ENCODE measurements around the gene KMO. TPM values are rescaled to one million over a fixed set of nuclear protein-coding genes. Genes with fewer than 3 reads are reported as not detected.
A peak's percentile ranks its signal among the peaks of the same experiment; 100 is the strongest.

The KMO gene
- total RNA-seq, 1 experiment from 2014 or later = 0.14 TPM

DNA sequence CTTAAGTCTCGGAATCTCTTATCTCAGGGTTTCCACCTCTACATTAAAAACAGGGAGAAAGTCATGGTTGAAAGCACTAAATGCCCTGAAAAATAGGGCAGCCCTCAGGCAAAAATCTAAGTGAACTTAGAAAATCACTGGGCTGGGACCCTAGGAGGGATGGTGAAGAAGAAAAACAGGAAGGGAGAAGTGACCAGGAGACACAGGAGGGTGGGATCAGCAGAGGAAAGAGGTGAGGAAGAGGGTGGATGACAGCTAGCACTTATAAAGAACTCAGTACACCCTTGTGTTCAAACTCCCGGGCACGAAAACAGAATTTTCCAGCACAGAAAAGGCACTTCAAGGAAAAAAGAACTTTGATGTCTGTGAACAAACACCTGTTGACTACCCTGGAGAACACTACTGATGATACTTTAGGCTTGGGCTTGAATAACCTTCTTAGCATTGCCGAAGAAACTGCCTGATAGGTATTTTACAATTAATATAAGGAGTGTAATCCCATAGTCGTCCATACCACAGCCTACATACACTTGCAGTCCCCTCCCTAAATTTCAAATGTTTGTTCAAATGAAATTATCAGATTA, 106.0 kb downstream of the KMO start:
- Histone ChIP-seq H3K27me3 (ENCODE audit: control insufficient read depth, insufficient read depth, low read length) (no peaks in the 10 kb centered on the region; the same call in 1 of the 2 replicates), H3K36me3 (replicated peaks; ENCODE audit: control insufficient read depth, insufficient read depth, low read length) (peaks cover 4% of the 10 kb centered on the region), H3K4me3 (ENCODE audit: insufficient read depth, low read depth, low read length) (peak overlapping the region; percentile 22)
- DNase-seq = no peak

DNA sequence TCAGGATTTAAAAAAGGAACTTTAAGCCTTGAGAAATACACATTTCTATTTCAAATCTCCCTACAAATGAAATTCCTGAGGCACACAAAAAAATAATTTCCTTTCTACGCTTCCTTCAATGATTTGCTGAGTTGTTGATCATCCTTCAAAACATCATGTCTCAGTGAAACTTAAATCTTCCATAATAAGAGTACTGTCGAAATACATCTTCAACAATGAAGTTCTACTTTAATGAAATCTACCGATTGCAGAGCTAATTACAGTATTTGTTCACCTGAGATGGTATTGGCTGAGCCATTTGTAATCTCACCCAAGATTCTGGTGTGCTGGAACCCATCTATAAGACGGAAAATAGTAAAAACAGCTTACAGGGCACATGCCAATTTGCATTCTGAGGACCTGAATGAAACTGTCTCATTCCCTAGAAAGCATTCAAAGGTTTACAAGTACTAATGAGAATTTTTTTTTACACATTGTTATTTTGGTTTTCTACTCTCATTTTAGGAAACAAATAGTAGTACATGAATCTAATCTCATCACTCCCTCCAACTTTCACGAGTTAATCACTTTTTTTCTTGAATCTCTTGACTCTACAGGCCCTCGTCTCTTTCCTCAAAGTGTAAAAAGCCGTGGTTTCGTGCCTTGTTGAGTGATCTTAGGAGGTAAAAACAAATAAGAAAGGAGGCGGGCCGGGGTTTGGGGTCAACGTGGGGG, 106.9 kb downstream of the KMO start:
- no peaks in the 10 kb centered on the region; the same call in 1 of the 2 replicates for H3K27me3 ChIP-seq (ENCODE audit: control insufficient read depth, insufficient read depth, low read length)

DNA sequence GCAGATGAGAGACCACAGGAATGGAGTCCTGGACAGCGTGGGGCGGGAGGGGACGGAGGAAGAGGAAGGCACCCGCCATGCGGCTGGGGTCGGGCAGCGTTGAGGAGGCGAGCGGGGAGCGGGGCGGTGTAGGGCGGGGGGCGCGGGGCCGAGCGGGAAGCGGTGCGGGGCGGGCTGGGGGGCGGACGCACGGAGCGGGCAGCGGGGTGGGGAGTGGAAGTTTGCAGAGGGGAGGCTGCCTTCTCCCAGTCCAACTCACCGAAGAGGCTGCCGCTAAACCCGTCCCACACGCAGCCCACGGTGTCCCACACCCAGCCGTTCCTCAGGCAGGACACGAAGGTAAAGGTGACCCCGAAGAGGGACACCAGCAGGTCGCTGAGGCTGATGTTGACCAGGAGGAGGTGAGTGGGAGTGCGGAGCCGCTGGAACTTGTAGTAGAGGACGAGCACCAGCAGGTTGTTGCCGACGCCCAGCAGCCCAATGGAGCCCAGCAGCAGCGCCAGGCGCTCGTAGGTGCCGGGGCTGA, 107.5 kb downstream of the KMO start:
- DNase-seq = peak; percentile 71
- Histone ChIP-seq H3K27me3 (ENCODE audit: control insufficient read depth, insufficient read depth, low read length) (no peaks in the 10 kb centered on the region; the same call in 1 of the 2 replicates), H3K36me3 (replicated peaks; ENCODE audit: control insufficient read depth, insufficient read depth, low read length) (peaks cover 4% of the 10 kb centered on the region), H3K4me3 (ENCODE audit: insufficient read depth, low read depth, low read length) (peak overlapping the region; percentile 99)

More for the DNA sequence above, 106.9 kb downstream of the KMO start:
- H3K4me3 ChIP-seq (ENCODE audit: insufficient read depth, low read depth, low read length) = peak overlapping the region; percentile 99
- peaks cover 4% of the 10 kb centered on the region for H3K36me3 ChIP-seq (replicated peaks; ENCODE audit: control insufficient read depth, insufficient read depth, low read length)
- no peak for DNase-seq

DNA sequence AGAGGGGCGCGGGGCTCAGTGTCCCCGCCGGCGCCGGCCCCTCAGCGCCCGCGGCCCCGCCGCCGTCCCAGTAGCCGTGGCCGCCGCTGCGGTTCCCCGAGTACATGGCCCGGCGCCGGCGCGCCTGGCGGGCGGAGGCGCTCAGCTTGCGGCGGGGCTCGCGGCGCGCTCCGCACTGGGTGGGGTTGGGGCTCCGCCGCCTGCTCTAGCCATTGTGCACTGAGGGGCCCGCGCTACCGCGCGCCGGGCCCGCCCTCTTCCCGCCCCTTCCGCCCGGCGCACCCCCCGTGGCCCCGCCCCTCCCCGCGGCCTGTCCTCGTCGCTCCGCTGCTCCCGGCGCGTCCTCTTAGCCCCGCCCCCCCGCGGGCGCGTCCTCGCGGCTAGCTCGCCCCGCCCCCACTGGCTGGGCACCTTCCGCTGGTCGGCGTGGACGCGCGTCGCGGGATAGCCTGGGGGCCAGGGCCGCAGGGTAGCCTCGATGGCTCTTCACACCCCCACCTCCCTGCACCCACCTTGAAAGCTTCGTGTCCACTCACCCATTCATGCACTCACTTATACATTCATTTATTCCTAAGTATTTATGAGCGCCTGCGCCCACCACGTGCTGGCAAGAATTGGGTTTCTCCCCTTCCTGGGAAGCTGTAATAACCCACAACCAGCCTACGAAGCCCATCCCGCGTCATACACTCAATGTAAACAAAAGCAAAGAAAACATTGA, 108.1 kb downstream of the KMO start, which contains the start of the genes CHML and OPN3:
Gene CHML, minus strand, starts transcription at position 221 of the 718 bp plus-strand sequence. CDS start 4,603 bp downstream, outside the sequence.
Gene OPN3, minus strand, starts transcription at position 221 of the 718 bp plus-strand sequence. Its CDS starts 115 bp downstream, at position 106.
- no peaks in the 10 kb centered on the region; the same call in 1 of the 2 replicates for H3K27me3 ChIP-seq (ENCODE audit: control insufficient read depth, insufficient read depth, low read length)
- H3K36me3 ChIP-seq (replicated peaks; ENCODE audit: control insufficient read depth, insufficient read depth, low read length) = peaks cover 3% of the 10 kb centered on the region
- peak within 1 kb of the TSS; percentile 99 for H3K4me3 ChIP-seq (ENCODE audit: insufficient read depth, low read depth, low read length)
- DNase-seq = peak; percentile 97

DNA sequence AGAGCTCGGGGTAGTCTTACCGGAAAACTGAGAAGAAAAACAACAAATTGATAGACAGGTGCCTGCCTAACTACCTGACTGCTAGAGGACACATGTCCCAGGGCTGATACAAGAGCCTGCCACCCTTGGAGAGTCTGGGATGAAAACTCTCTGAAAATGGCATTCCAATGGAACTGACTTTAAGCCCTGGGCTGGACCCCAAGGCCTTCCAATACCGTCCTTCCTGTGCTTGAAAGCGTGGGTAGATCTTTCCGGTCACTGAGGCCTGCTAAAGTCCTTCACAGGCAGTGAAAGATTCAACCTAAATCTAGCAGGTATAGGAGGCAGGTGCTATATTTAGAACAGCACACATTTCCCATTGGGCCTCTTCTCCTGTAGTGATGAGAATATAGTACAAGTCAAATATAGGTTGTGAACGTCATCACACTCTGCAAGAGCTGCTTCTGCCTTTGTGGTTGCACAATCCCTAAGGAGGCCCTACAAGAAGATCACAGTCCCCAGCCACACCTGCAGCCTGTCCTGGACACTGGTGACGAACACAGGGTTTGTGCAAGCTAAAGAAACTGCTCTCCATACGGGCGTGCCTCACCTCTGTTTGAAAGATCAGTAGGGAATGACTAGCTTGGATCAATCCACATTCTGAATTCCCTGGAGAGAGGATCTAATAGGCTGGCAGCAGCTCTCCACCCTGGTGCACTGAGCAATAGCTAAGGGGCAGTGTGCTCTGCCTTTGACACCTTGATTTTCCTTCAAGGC, 108.9 kb downstream of the KMO start:
- H3K36me3 ChIP-seq (replicated peaks; ENCODE audit: control insufficient read depth, insufficient read depth, low read length) = no peaks in the 10 kb centered on the region
- H3K4me3 ChIP-seq (ENCODE audit: insufficient read depth, low read depth, low read length) = no peak overlapping the region
- no peak for DNase-seq
- no peaks in the 10 kb centered on the region; the same call in 1 of the 2 replicates for H3K27me3 ChIP-seq (ENCODE audit: control insufficient read depth, insufficient read depth, low read length)

DNA sequence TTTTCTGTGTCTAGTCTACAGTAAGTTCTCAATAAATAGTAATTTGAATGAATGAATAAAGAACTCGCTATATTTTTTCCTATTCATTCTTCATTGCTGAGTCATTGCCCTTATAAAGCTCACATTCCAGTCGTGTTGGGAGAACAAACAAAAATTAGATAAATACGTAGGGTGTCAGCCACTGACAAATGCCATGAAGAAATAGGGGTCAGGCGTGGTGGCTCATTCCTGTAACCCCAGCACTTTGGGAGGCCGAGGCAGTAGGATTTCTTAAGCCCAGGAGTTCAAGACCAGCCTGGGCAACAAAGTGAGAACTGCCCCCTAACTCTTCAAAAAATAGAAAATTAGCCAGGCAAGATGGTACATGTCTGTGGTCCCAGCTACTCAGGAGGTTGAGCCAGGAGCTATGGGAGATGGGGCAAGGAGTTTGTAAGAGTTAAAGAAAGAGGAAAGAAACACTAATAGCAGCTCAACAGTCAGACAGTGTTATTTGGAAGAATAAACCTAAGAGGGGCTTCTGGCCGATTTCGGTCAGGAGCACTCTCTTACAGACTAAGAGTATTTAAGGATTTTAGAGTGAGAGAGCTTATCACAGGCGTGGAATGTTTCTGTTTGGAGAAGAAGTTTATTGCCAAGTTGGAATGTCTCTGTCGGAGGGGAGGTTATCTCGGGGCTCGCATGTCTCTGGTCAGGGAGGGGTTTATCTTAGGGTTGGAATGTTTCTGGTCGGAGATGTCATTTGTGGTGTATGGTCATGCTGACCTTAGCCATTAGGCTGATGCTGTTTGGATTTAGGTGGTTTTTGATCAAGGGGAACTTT, 109.8 kb downstream of the KMO start:
- no peaks in the 10 kb centered on the region for H3K36me3 ChIP-seq (replicated peaks; ENCODE audit: control insufficient read depth, insufficient read depth, low read length)
- H3K27me3 ChIP-seq (ENCODE audit: control insufficient read depth, insufficient read depth, low read length) = no peaks in the 10 kb centered on the region; the same call in 1 of the 2 replicates
- no peak overlapping the region for H3K4me3 ChIP-seq (ENCODE audit: insufficient read depth, low read depth, low read length)
- no peak for DNase-seq

DNA sequence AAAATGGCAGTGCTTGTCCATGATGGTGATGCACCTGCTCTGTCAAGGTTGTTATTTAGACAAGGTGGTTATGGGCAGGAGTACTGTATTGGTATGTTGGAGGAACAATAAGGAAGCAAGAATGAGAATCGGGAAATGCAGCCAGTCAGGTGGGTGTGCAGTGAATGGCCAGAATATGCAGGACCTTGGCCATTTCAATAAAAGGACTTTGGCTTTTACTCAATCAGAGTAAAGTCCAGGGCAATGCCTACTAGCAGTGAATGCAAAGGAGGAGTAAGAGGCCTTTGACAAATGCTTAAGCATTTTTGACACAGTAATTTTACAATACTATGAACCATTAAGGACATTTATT, 110.4 kb downstream of the KMO start:
- no peaks in the 10 kb centered on the region for H3K36me3 ChIP-seq (replicated peaks; ENCODE audit: control insufficient read depth, insufficient read depth, low read length)
- DNase-seq = no peak
- no peak overlapping the region for H3K4me3 ChIP-seq (ENCODE audit: insufficient read depth, low read depth, low read length)
- H3K27me3 ChIP-seq (ENCODE audit: control insufficient read depth, insufficient read depth, low read length) = no peaks in the 10 kb centered on the region; the same call in 1 of the 2 replicates

DNA sequence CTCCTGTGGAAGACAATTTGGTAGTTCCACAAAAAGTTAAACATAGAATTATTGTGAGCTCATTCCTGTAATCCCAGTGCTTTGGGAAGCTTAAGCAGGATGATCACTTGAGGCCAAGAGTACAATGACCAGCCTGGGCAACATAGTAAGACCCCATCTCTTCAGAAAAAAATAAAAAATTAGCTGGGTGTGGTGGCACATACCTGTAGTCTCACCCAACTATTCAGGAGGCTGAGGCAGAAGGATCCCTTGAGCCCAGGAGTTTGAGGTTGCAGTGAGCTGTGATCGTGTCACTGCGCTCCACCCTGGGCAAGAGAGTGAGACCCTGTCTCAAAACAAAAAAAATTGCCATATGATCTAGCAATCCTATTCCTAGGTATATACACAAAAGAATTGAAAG, 112.1 kb downstream of the KMO start:
- no peak for DNase-seq
- H3K36me3 ChIP-seq (replicated peaks; ENCODE audit: control insufficient read depth, insufficient read depth, low read length) = no peaks in the 10 kb centered on the region
- H3K27me3 ChIP-seq (ENCODE audit: control insufficient read depth, insufficient read depth, low read length) = no peaks in the 10 kb centered on the region; the same call in 1 of the 2 replicates
- no peak overlapping the region for H3K4me3 ChIP-seq (ENCODE audit: insufficient read depth, low read depth, low read length)

DNA sequence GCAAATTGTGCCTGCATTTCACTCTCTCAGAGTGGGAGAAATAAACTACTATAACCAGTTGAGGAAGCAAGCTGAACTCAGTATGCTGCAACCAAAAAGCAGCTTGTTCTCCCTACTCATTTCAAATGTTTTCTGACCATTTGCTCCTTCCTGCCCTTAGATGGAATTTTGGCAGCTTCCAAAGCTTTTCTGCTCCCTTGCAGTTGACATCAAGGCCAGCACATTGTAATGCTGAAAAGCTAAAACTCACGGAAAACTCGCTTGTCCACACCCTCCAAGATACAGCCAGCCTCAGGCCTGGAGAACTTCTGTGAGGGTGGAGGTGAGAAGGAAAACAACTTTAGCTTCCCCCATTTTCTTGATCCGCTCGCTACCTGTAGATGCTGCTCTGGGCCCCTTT, 113.0 kb downstream of the KMO start:
- H3K36me3 ChIP-seq (replicated peaks; ENCODE audit: control insufficient read depth, insufficient read depth, low read length) = no peaks in the 10 kb centered on the region
- no peak for DNase-seq

More for the DNA sequence above, 113.0 kb downstream of the KMO start:
- no peaks in the 10 kb centered on the region; the same call in 1 of the 2 replicates for H3K27me3 ChIP-seq (ENCODE audit: control insufficient read depth, insufficient read depth, low read length)
- no peak overlapping the region for H3K4me3 ChIP-seq (ENCODE audit: insufficient read depth, low read depth, low read length)

Other genes with a start within 250 kb of the KMO start
- 1.6 and 2.5 TPM in 2 replicates for gene RGS7, start 175.2 kb upstream of the KMO start, total RNA-seq (2014; rRNA removed; shearing (Covaris generic))
- gene FH, start 12.6 kb upstream of the KMO start, total RNA-seq (2014; rRNA removed; shearing (Covaris generic)) = 145 and 154 TPM in 2 replicates
- gene CHML, start 108.0 kb downstream of the KMO start, total RNA-seq (2014; rRNA removed; shearing (Covaris generic)) = 30.4 and 47.0 TPM in 2 replicates
- gene OPN3, start 108.0 kb downstream of the KMO start, total RNA-seq (2014; rRNA removed; shearing (Covaris generic)) = 55.3 and 63.5 TPM in 2 replicates
- not detected in 2 replicates for gene WDR64, start 119.9 kb downstream of the KMO start, total RNA-seq (2014; rRNA removed; shearing (Covaris generic))